GM20000 (cell line): ENCODE results near the gene CDCP1.

Experiments
- DNase-seq: peaks from one replicate; pipeline ENCODE4 v3.0.0; 2012; ENCODE audit warnings: low spot score
- CTCF ChIP-seq: IDR thresholded peaks from 2 replicates; pipeline ENCODE4 v1.5.1; 2012; ENCODE audit warnings: mild to moderate bottlenecking, control low read depth; ENCODE audit errors: extremely low read depth, missing control alignments

CDCP1 gene

GRCh38 chr3:45065373-45065720 lies 80.8 kb downstream of the CDCP1 start:
- TF ChIP-seq CTCF: no peak
- no peak for DNase-seq

GRCh38 chr3:45064512-45065372 lies 81.4 kb downstream of the CDCP1 start:
- DNase-seq: no peak
- no peak for TF ChIP-seq CTCF

GRCh38 chr3:45062697-45063070 lies 83.5 kb downstream of the CDCP1 start:
- TF ChIP-seq CTCF: no peak
- DNase-seq: no peak

GRCh38 chr3:45060165-45060892 lies 85.8 kb downstream of the CDCP1 start:
- DNase-seq: no peak
- TF ChIP-seq CTCF: no peak

- DNase-seq: no peak
These were observed 87.0 kb downstream of the CDCP1 start for GRCh38 chr3:45059132-45059531.

GRCh38 chr3:45057557-45057956 lies 88.6 kb downstream of the CDCP1 start:
- no peak for DNase-seq

More at GRCh38 chr3:45059132-45059531, 87.0 kb downstream of the CDCP1 start:
- no peak for TF ChIP-seq CTCF

More at GRCh38 chr3:45057557-45057956, 88.6 kb downstream of the CDCP1 start:
- TF ChIP-seq CTCF: no peak
